Neural crest cell (in vitro differentiated cells): ENCODE measurements around the gene SLC25A13. TPM values are rescaled to one million over a fixed set of nuclear protein-coding genes. Genes with fewer than 3 reads are reported as not detected.
A peak's percentile ranks its signal among the peaks of the same experiment; 100 is the strongest.

Experiments used
- DNase-seq: peaks from one replicate; pipeline ENCODE4 v3.0.0; 2021; ENCODE audit warnings: low read depth, mixed read lengths, low spot score
- H3K27ac Mint-ChIP-seq: one replicate; pipeline ENCODE4 v1.8.0; 2021; ENCODE audit warnings: mild to moderate bottlenecking, mixed read lengths; ENCODE audit not compliant: unreplicated experiment
- H3K27me3 Mint-ChIP-seq: 2 replicates; pipeline ENCODE4 v1.8.0; 2021; ENCODE audit warnings: low read depth, mild to moderate bottlenecking, mixed read lengths
- H3K36me3 Mint-ChIP-seq: 2 replicates; pipeline ENCODE4 v1.8.0; 2021; ENCODE audit warnings: low read depth, mild to moderate bottlenecking, mixed read lengths
- H3K4me1 Mint-ChIP-seq: 2 replicates; pipeline ENCODE4 v1.8.0; 2021; ENCODE audit warnings: mixed read lengths
- H3K4me3 Mint-ChIP-seq: one replicate; pipeline ENCODE4 v1.8.0; 2021; ENCODE audit warnings: mild to moderate bottlenecking, mixed read lengths
- H3K9me3 Mint-ChIP-seq: 2 replicates; pipeline ENCODE4 v1.8.0; 2021; ENCODE audit warnings: mixed read lengths
- CTCF ChIP-seq: fragments of 200-600 bp; sonication (generic); conservative IDR thresholded peaks from 2 replicates; pipeline ENCODE4 v1.5.0; 2021; ENCODE audit warnings: antibody characterized with exemption, mild to moderate bottlenecking
- total RNA-seq: library from RNA; stranded (reverse); gene quantifications from 2 replicates; pipeline ENCODE4 v1.2.1, GENCODE V29; 2021

SLC25A13 gene
- total RNA-seq, 1 donor from 2014 or later, result 68.3 TPM

GRCh38 chr7:96135241-96135640 is 186.7 kb downstream of the SLC25A13 start:
- TF ChIP-seq CTCF, result no peak
- H3K27ac Mint-ChIP-seq, result no peak overlapping the region
- no peak for DNase-seq
- no peaks in the 10 kb centered on the region for H3K27me3 Mint-ChIP-seq
- H3K4me3 Mint-ChIP-seq, result no peak overlapping the region
- H3K4me1 Mint-ChIP-seq, result no peaks in the 10 kb centered on the region
- H3K9me3 Mint-ChIP-seq, result no peaks in the 10 kb centered on the region
- peaks cover 15% of the 10 kb centered on the region for H3K36me3 Mint-ChIP-seq

GRCh38 chr7:96131525-96131924 is 190.4 kb downstream of the SLC25A13 start:
- no peak for TF ChIP-seq CTCF
- no peak for DNase-seq
- H3K27ac Mint-ChIP-seq, result no peak overlapping the region
- no peaks in the 10 kb centered on the region for H3K27me3 Mint-ChIP-seq
- H3K9me3 Mint-ChIP-seq, result no peaks in the 10 kb centered on the region
- H3K4me1 Mint-ChIP-seq, result peaks cover 7% of the 10 kb centered on the region
- H3K4me3 Mint-ChIP-seq, result no peak overlapping the region
- peaks cover 15% of the 10 kb centered on the region for H3K36me3 Mint-ChIP-seq

- Mint-ChIP-seq H3K27ac (no peak overlapping the region), H3K4me1 (peaks cover 7% of the 10 kb centered on the region), H3K4me3 (no peak overlapping the region), H3K27me3 (no peaks in the 10 kb centered on the region), H3K36me3 (peaks cover 7% of the 10 kb centered on the region), H3K9me3 (no peaks in the 10 kb centered on the region)
- no peak for DNase-seq
- TF ChIP-seq CTCF, result no peak
Measured at GRCh38 chr7:96127746-96128145, 194.2 kb downstream of the SLC25A13 start.

- Mint-ChIP-seq H3K4me1 (peaks cover 7% of the 10 kb centered on the region), H3K4me3 (no peak overlapping the region), H3K27ac (no peak overlapping the region), H3K36me3 (peaks cover 6% of the 10 kb centered on the region), H3K9me3 (no peaks in the 10 kb centered on the region), H3K27me3 (no peaks in the 10 kb centered on the region)
- TF ChIP-seq CTCF, result no peak
- DNase-seq, result no peak
Measured at GRCh38 chr7:96126382-96126781, 195.5 kb downstream of the SLC25A13 start.

GRCh38 chr7:96122746-96123145 is 199.2 kb downstream of the SLC25A13 start:
- no peak for TF ChIP-seq CTCF
- Mint-ChIP-seq H3K27ac (no peak overlapping the region), H3K27me3 (no peaks in the 10 kb centered on the region), H3K9me3 (no peaks in the 10 kb centered on the region), H3K36me3 (peaks cover 6% of the 10 kb centered on the region), H3K4me1 (peaks cover 7% of the 10 kb centered on the region), H3K4me3 (no peak overlapping the region)
- DNase-seq, result no peak

GRCh38 chr7:96121752-96122151 is 200.1 kb downstream of the SLC25A13 start:
- no peaks in the 10 kb centered on the region for H3K9me3 Mint-ChIP-seq
- TF ChIP-seq CTCF, result no peak
- no peak for DNase-seq
- no peaks in the 10 kb centered on the region for H3K27me3 Mint-ChIP-seq
- H3K27ac Mint-ChIP-seq, result peak overlapping the region; percentile 50
- H3K4me3 Mint-ChIP-seq, result no peak overlapping the region
- peaks cover 6% of the 10 kb centered on the region for H3K36me3 Mint-ChIP-seq
- H3K4me1 Mint-ChIP-seq, result peaks cover 6% of the 10 kb centered on the region
